Mesendoderm (in vitro differentiated cells): ENCODE measurements around the gene USP22. TPM values are rescaled to one million over a fixed set of nuclear protein-coding genes. Genes with fewer than 3 reads are reported as not detected.
A peak's percentile ranks its signal among the peaks of the same experiment; 100 is the strongest.

Source experiments
- DNase-seq: peaks from one replicate; pipeline ENCODE4 v3.0.0; 2013
- H2AK5ac ChIP-seq: 2 replicates; pipeline ENCODE4 v1.6.1; 2013; ENCODE audit warnings: low read length, inconsistent platforms
- H2BK120ac ChIP-seq: 2 replicates; pipeline ENCODE4 v1.6.1; 2013; ENCODE audit warnings: low read depth, mild to moderate bottlenecking, low read length, moderate library complexity, mixed read lengths
- H2BK15ac ChIP-seq: replicated peaks from 2 replicates; pipeline ENCODE4 v1.6.1; 2013; ENCODE audit warnings: low read depth, mild to moderate bottlenecking, moderate library complexity
- H2BK5ac ChIP-seq: 2 replicates; pipeline ENCODE4 v1.6.1; 2013; ENCODE audit warnings: low read length, inconsistent platforms
- H3K18ac ChIP-seq: 2 replicates; pipeline ENCODE4 v1.6.1; 2013; ENCODE audit warnings: mild to moderate bottlenecking, low read length, mixed read lengths
- H3K23ac ChIP-seq: one replicate; pipeline ENCODE4 v1.6.1; 2013; ENCODE audit warnings: low read length
- H3K27ac ChIP-seq: 2 replicates; pipeline ENCODE4 v1.5.1; 2013; ENCODE audit warnings: low read depth, mild to moderate bottlenecking, inconsistent platforms, low read length, moderate library complexity
- H3K27me3 ChIP-seq: 2 replicates; pipeline ENCODE4 v1.6.1; 2013; ENCODE audit warnings: low read length, control low read depth, mild to moderate bottlenecking, inconsistent platforms; ENCODE audit not compliant: insufficient read depth, poor library complexity
- H3K36me3 ChIP-seq: 2 replicates; pipeline ENCODE4 v1.6.1; 2013; ENCODE audit warnings: low read length, inconsistent platforms; ENCODE audit not compliant: control insufficient read depth, insufficient read depth
- H3K4ac ChIP-seq: one replicate; pipeline ENCODE4 v1.6.1; 2013; ENCODE audit warnings: low read depth, mild to moderate bottlenecking, low read length, moderate library complexity
- H3K4me1 ChIP-seq: 2 replicates; pipeline ENCODE4 v1.6.1; 2013; ENCODE audit warnings: low read depth, low read length, inconsistent platforms; ENCODE audit not compliant: control insufficient read depth
- H3K4me2 ChIP-seq: 2 replicates; pipeline ENCODE4 v1.6.1; 2013; ENCODE audit warnings: low read length
- H3K4me3 ChIP-seq: 2 replicates; pipeline ENCODE4 v1.5.1; 2013; ENCODE audit warnings: mild to moderate bottlenecking, low read length
- H3K56ac ChIP-seq: one replicate; pipeline ENCODE4 v1.6.1; 2013; ENCODE audit warnings: low read length
- H3K79me1 ChIP-seq: 2 replicates; pipeline ENCODE4 v1.6.1; 2013; ENCODE audit warnings: low read length, inconsistent platforms
- H3K79me2 ChIP-seq: 2 replicates; pipeline ENCODE4 v1.6.1; 2013; ENCODE audit warnings: mild to moderate bottlenecking, low read length; ENCODE audit not compliant: control insufficient read depth, insufficient read depth
- H3K9ac ChIP-seq: 2 replicates; pipeline ENCODE4 v1.6.1; 2013; ENCODE audit warnings: low read length, inconsistent platforms
- H4K5ac ChIP-seq: one replicate; pipeline ENCODE4 v1.6.1; 2013; ENCODE audit warnings: low read length
- H4K8ac ChIP-seq: one replicate; pipeline ENCODE4 v1.6.1; 2013; ENCODE audit warnings: low read depth, mild to moderate bottlenecking, control low read depth, low read length, moderate library complexity
- WGBS: extraction: QIAGEN DNeasy Blood & Tissue Kit; methylation state at CpG from one replicate; pipeline ENCODE4 v1.1.7; 2013; ENCODE audit warnings: low lambda C conversion rate, missing lambda C conversion rate; ENCODE audit not compliant: insufficient coverage; ENCODE audit errors: extremely low coverage; 5-methylcytosine and 5-hydroxymethylcytosine counted together
- polyA plus RNA-seq, 2 experiments: library from polyadenylated mRNA; stranded (reverse); fragments of 200-250 nt; gene quantifications; one replicate each; pipeline ENCODE4 v1.2.3, GENCODE V29; 2013

The USP22 gene
- 221 TPM for polyA plus RNA-seq (2013, experiment 1 of 2)
- polyA plus RNA-seq (2013, experiment 2 of 2) = 204 TPM

- Histone ChIP-seq H3K79me2 (peaks cover 45% of the 10 kb centered on the region), H4K5ac (peak within 1 kb of the TSS; percentile 71), H3K9ac (peak within 1 kb of the TSS; percentile 100), H3K27me3 (no peaks in the 10 kb centered on the region), H2AK5ac (peak within 1 kb of the TSS; percentile 90), H3K4me2 (peak within 1 kb of the TSS; percentile 58), H3K4ac (peak within 1 kb of the TSS; percentile 100), H3K79me1 (no peaks in the 10 kb centered on the region), H3K18ac (peak within 1 kb of the TSS; percentile 100), H3K56ac (peak within 1 kb of the TSS; percentile 100), H3K36me3 (peaks cover 3% of the 10 kb centered on the region), H3K27ac (peak within 1 kb of the TSS; percentile 100), H2BK5ac (peak within 1 kb of the TSS; percentile 99), H3K4me3 (peak within 1 kb of the TSS; percentile 98), H3K23ac (peak within 1 kb of the TSS; percentile 94), H2BK120ac (peak within 1 kb of the TSS; percentile 99), H2BK15ac (peak within 1 kb of the TSS; percentile 76), H4K8ac (peak within 1 kb of the TSS; percentile 78), H3K4me1 (peaks cover 9% of the 10 kb centered on the region)
- DNase-seq = peak; percentile 64
- WGBS = no CpG with 5 or more reads among the region's 91 CpGs
These were observed at the start of gene USP22 for GRCh38 chr17:21042458-21043295. TSS of gene USP22 (minus strand) at chr17:21043011. CDS start at chr17:21042835, 176 bp downstream.

DNA sequence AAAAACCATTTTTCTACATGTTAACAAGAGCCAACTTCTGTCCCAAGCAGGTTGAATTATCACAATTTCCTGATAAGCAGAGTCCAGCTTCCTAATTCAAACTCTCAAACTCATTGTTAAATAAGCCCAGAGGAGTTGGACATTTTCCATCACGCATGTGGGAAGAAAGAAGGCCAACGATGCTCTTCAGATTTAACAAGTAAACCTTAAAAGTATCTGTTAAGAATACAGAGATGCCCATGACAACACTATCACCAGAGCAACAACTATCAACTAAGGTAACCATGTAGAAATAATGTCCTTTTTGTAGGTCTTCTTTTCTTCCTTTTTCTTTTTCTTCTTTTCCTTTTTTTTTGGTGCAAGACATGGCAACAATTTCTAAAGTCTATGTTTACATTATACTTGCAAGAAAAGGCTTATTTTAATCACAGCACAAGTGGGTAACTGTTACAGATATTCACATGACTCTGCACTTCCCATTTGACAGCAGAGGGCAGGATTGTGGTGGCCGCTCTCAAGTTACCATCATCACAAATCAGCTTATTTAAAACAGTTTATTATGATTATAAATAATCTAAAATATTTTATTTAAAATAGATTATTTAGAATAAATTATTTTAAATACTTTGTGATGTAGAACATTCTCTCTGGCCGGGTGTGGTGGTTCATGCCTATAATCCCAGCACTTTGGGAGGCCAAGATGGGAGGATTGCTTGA lies 48.2 kb upstream of the USP22 start:
- H3K4me2 ChIP-seq = no peak overlapping the region
- H3K4me1 ChIP-seq = no peaks in the 10 kb centered on the region
- no CpG with 5 or more reads among the region's 4 CpGs for WGBS
- H2BK15ac ChIP-seq = no peak overlapping the region
- no peak overlapping the region for H3K4me3 ChIP-seq
- H3K36me3 ChIP-seq = no peaks in the 10 kb centered on the region
- H3K27me3 ChIP-seq = no peaks in the 10 kb centered on the region
- H3K79me1 ChIP-seq = no peaks in the 10 kb centered on the region
- H3K56ac ChIP-seq = no peak overlapping the region
- H3K23ac ChIP-seq = no peak overlapping the region
- no peak overlapping the region for H3K27ac ChIP-seq
- no peak overlapping the region for H4K8ac ChIP-seq
- no peak overlapping the region for H4K5ac ChIP-seq
- no peak overlapping the region for H3K18ac ChIP-seq
- H2AK5ac ChIP-seq = no peak overlapping the region
- no peak overlapping the region for H2BK5ac ChIP-seq
- H2BK120ac ChIP-seq = no peak overlapping the region
- no peaks in the 10 kb centered on the region for H3K79me2 ChIP-seq
- no peak overlapping the region for H3K9ac ChIP-seq
- H3K4ac ChIP-seq = no peak overlapping the region
- DNase-seq = peak; percentile 23

- Histone ChIP-seq H3K4me1 (no peaks in the 10 kb centered on the region), H2AK5ac (no peak overlapping the region), H2BK15ac (no peak overlapping the region), H3K4me2 (no peak overlapping the region), H3K27ac (no peak overlapping the region), H3K9ac (no peak overlapping the region), H3K4me3 (no peak overlapping the region), H3K4ac (no peak overlapping the region), H3K18ac (no peak overlapping the region), H3K27me3 (no peaks in the 10 kb centered on the region), H2BK120ac (no peak overlapping the region), H3K23ac (no peak overlapping the region), H3K79me1 (no peaks in the 10 kb centered on the region), H3K56ac (no peak overlapping the region), H4K5ac (no peak overlapping the region), H3K79me2 (no peaks in the 10 kb centered on the region), H3K36me3 (no peaks in the 10 kb centered on the region), H2BK5ac (no peak overlapping the region), H4K8ac (no peak overlapping the region)
- DNase-seq = no peak
- WGBS = no CpG with 5 or more reads among the region's 7 CpGs
These were observed 47.4 kb upstream of the USP22 start for GRCh38 chr17:21089933-21090901.

DNA sequence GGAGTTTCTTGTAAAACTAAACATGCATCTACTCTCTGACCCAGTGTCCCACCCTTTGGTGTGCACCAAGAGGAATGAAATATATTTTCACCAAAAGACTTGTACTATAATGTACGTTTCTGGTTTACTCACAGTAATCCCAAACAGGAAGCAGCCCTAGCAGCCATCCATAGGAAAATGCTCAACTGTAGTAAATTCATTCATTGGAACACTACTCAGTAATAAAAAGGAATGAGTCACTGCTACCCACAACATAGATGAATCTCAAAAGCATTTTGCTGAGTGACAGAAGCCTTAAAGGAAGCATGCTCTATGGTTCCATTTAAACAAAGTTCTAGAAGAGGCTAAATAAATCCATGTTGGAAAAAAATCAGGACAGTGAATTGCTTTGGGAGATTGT lies 46.3 kb upstream of the USP22 start:
- Histone ChIP-seq H4K5ac (no peak overlapping the region), H2BK15ac (no peak overlapping the region), H3K36me3 (no peaks in the 10 kb centered on the region), H2BK120ac (no peak overlapping the region), H3K4ac (no peak overlapping the region), H3K23ac (no peak overlapping the region), H3K9ac (no peak overlapping the region), H3K4me1 (no peaks in the 10 kb centered on the region), H3K4me2 (no peak overlapping the region), H3K18ac (no peak overlapping the region), H3K27me3 (no peaks in the 10 kb centered on the region), H4K8ac (no peak overlapping the region), H3K56ac (no peak overlapping the region), H3K4me3 (no peak overlapping the region), H3K27ac (no peak overlapping the region), H2AK5ac (no peak overlapping the region), H2BK5ac (no peak overlapping the region), H3K79me2 (no peaks in the 10 kb centered on the region), H3K79me1 (no peaks in the 10 kb centered on the region)
- DNase-seq = no peak
- no CpG with 5 or more reads among the region's 1 CpG for WGBS

- Histone ChIP-seq H3K79me1 (no peaks in the 10 kb centered on the region), H3K23ac (no peak overlapping the region), H2AK5ac (no peak overlapping the region), H4K5ac (no peak overlapping the region), H3K18ac (no peak overlapping the region), H4K8ac (no peak overlapping the region), H2BK5ac (no peak overlapping the region), H3K4me2 (no peak overlapping the region), H3K4me1 (no peaks in the 10 kb centered on the region), H3K27ac (no peak overlapping the region), H3K36me3 (no peaks in the 10 kb centered on the region), H3K79me2 (no peaks in the 10 kb centered on the region), H2BK15ac (no peak overlapping the region), H3K27me3 (no peaks in the 10 kb centered on the region), H3K4me3 (no peak overlapping the region), H3K4ac (no peak overlapping the region), H2BK120ac (no peak overlapping the region), H3K9ac (no peak overlapping the region), H3K56ac (no peak overlapping the region)
- no CpG with 5 or more reads among the region's 32 CpGs for WGBS
- no peak for DNase-seq
These were observed 42.9 kb upstream of the USP22 start for GRCh38 chr17:21085707-21086106.
